ENCODE data around the gene CMC2. TPM values are rescaled to one million over a fixed set of nuclear protein-coding genes. Genes with fewer than 3 reads are reported as not detected.

CMC2 gene
- total and polyA plus RNA-seq, 2 of the 8 experiments (the other 6 are each of a cell fraction or from before 2014, with no cell fraction given) = 66.6 to 116 TPM

- TF ChIP-seq JUN (IDR thresholded peaks at IDR 0.05; ENCODE audit: low read depth, low read length) = no peak
Observed at GRCh38 chr16:80936410-80936809, 70.3 kb downstream of the CMC2 start (continued).
